SK-N-SH treated with all-trans-retinoic acid at 6 μM for 48 hours (cell line): Measurements from ENCODE around the gene CHST11.

Experiments used
- ATAC-seq: fragments of 200-7000 bp; cut with Tn5 transposase; 3 replicates; pipeline ENCODE4 v1.9.1; 2020; ENCODE audit warnings: mild to moderate bottlenecking, moderate library complexity
- ARNTL ChIP-seq: fragments of 450-650 bp; formaldehyde crosslinking; IDR thresholded peaks from 2 replicates; pipeline ENCODE4 v1.5.0; 2020; ENCODE audit warnings: low read depth, mild to moderate bottlenecking, moderate library complexity, borderline replicate concordance
- BACH2 ChIP-seq: fragments of 250-450 bp; sonication (Bioruptor Pico); IDR thresholded peaks from 2 replicates; pipeline ENCODE4 v1.9.0; 2021; ENCODE audit warnings: mild to moderate bottlenecking, borderline replicate concordance
- CSDC2 ChIP-seq: fragments of 250-450 bp; sonication (Bioruptor Pico); IDR thresholded peaks from 2 replicates; pipeline ENCODE4 v1.5.0; 2020; ENCODE audit warnings: mild to moderate bottlenecking, moderate library complexity
- CSRNP3 ChIP-seq: fragments of 250-450 bp; sonication (Bioruptor Pico); IDR thresholded peaks from 2 replicates; pipeline ENCODE4 v1.5.1; 2021; ENCODE audit warnings: mild to moderate bottlenecking, moderate library complexity
- ESRRG ChIP-seq: fragments of 250-450 bp; sonication (Bioruptor Pico); IDR thresholded peaks from 2 replicates; pipeline ENCODE4 v1.6.1; 2021; ENCODE audit warnings: mild to moderate bottlenecking
- GLIS3 ChIP-seq: fragments of 250-450 bp; sonication (Bioruptor Pico); IDR thresholded peaks from 2 replicates; pipeline ENCODE4 v1.5.0; 2020; ENCODE audit warnings: mild to moderate bottlenecking, moderate library complexity
- ISL1 ChIP-seq: fragments of 250-450 bp; sonication (Bioruptor Pico); IDR thresholded peaks from 2 replicates; pipeline ENCODE4 v2.1.2; 2022; ENCODE audit warnings: mild to moderate bottlenecking, moderate library complexity
- OSR1 ChIP-seq: fragments of 250-450 bp; sonication (Bioruptor Pico); IDR thresholded peaks from 2 replicates; pipeline ENCODE4 v1.8.0; 2022; ENCODE audit warnings: moderate library complexity, mild to moderate bottlenecking, inconsistent platforms
- PATZ1 ChIP-seq: fragments of 250-450 bp; sonication (Bioruptor Pico); IDR thresholded peaks from 2 replicates; pipeline ENCODE4 v1.8.0; 2020; ENCODE audit warnings: mild to moderate bottlenecking, moderate library complexity, borderline replicate concordance
- POU6F1 ChIP-seq: fragments of 250-450 bp; sonication (Bioruptor Pico); IDR thresholded peaks from 2 replicates; pipeline ENCODE4 v1.8.0; 2021; ENCODE audit warnings: low read depth, mild to moderate bottlenecking, moderate library complexity, borderline replicate concordance
- RARB ChIP-seq: fragments of 250-450 bp; sonication (Bioruptor Pico); IDR thresholded peaks from 2 replicates; pipeline ENCODE4 v1.8.0; 2021; ENCODE audit warnings: mild to moderate bottlenecking, moderate library complexity
- SNAI2 ChIP-seq: fragments of 250-450 bp; sonication (Bioruptor Pico); IDR thresholded peaks from 2 replicates; pipeline ENCODE4 v1.5.0; 2020; ENCODE audit warnings: mild to moderate bottlenecking, moderate library complexity
- TCF4 ChIP-seq: fragments of 250-450 bp; sonication (Bioruptor Pico); IDR thresholded peaks from 2 replicates; pipeline ENCODE4 v1.8.0; 2021; ENCODE audit warnings: mild to moderate bottlenecking, moderate library complexity, borderline replicate concordance
- TOX ChIP-seq: fragments of 250-450 bp; sonication (Bioruptor Pico); IDR thresholded peaks from 2 replicates; pipeline ENCODE4 v1.8.0; 2021; ENCODE audit warnings: mild to moderate bottlenecking, moderate library complexity, borderline replicate concordance
- TSHZ2 ChIP-seq: fragments of 250-450 bp; sonication (Bioruptor Pico); IDR thresholded peaks from 2 replicates; pipeline ENCODE4 v1.5.0; 2020; ENCODE audit warnings: mild to moderate bottlenecking, moderate library complexity
- ZC3H10 ChIP-seq: fragments of 250-450 bp; sonication (Bioruptor Pico); IDR thresholded peaks from 2 replicates; pipeline ENCODE4 v1.5.1; 2021; ENCODE audit warnings: mild to moderate bottlenecking, moderate library complexity
- ZFP30 ChIP-seq: fragments of 450-650 bp; formaldehyde crosslinking; IDR thresholded peaks from 2 replicates; pipeline ENCODE4 v1.5.0; 2022; ENCODE audit warnings: mild to moderate bottlenecking, moderate library complexity
- ZNF565 ChIP-seq: fragments of 450-650 bp; formaldehyde crosslinking; conservative IDR thresholded peaks from 2 replicates; pipeline ENCODE4 v1.5.0; 2020; ENCODE audit warnings: low read depth, mild to moderate bottlenecking, moderate library complexity
- ZNF70 ChIP-seq: fragments of 450-650 bp; formaldehyde crosslinking; IDR thresholded peaks from 2 replicates; pipeline ENCODE4 v1.5.0; 2020; ENCODE audit warnings: mild to moderate bottlenecking, moderate library complexity

The CHST11 gene

GRCh38 chr12:104722601-104723534 is 266.1 kb downstream of the CHST11 start (continued):
- TF ChIP-seq OSR1 (CRISPR knock-in tag) (no peak), ZNF70 (CRISPR knock-in tag) (0 out of 2 replicates have a peak, but pooled peaks have one; percentile 19), POU6F1 (CRISPR knock-in tag) (no peak), ZFP30 (CRISPR knock-in tag) (no peak)

- ATAC-seq: peak; percentile 28; the same call in 2 of the 3 replicates
- TF ChIP-seq ESRRG (CRISPR knock-in tag) (no peak), SNAI2 (CRISPR knock-in tag) (no peak), GLIS3 (CRISPR knock-in tag) (no peak), ZNF565 (CRISPR knock-in tag) (no peak), RARB (CRISPR knock-in tag) (no peak)
- TF ChIP-seq, all 23 proteins: peak for 0
Observed at GRCh38 chr12:104723895-104724294, 267.1 kb downstream of the CHST11 start.

GRCh38 chr12:104724992-104725585 is 268.3 kb downstream of the CHST11 start:
- TF ChIP-seq RARB (CRISPR knock-in tag) (no peak), ZC3H10 (no peak), ZNF70 (CRISPR knock-in tag) (no peak), OSR1 (CRISPR knock-in tag) (no peak), ZFP30 (CRISPR knock-in tag) (no peak), BACH2 (CRISPR knock-in tag) (no peak), ZNF565 (CRISPR knock-in tag) (no peak), ESRRG (CRISPR knock-in tag) (no peak), CSRNP3 (no peak), TOX (CRISPR knock-in tag) (no peak), CSDC2 (CRISPR knock-in tag) (no peak), POU6F1 (CRISPR knock-in tag) (no peak), PATZ1 (CRISPR knock-in tag) (no peak), ARNTL (CRISPR knock-in tag) (no peak), ISL1 (no peak), SNAI2 (CRISPR knock-in tag) (no peak)
- no peak for ATAC-seq

- no peak for ATAC-seq
- no peak for TF ChIP-seq TSHZ2 (CRISPR knock-in tag)
- no peak for TF ChIP-seq TCF4
- TF ChIP-seq OSR1 (CRISPR knock-in tag): no peak
Observed at GRCh38 chr12:104725610-104726009, 268.9 kb downstream of the CHST11 start.
